SK-N-SH (cell line): ENCODE results near the gene ADGRD2. TPM values are rescaled to one million over a fixed set of nuclear protein-coding genes. Genes with fewer than 3 reads are reported as not detected.

Experiments used
- CTCF ChIA-PET: fragments of 300-600, 350-600 bp; formaldehyde crosslinking; extraction: SDS; loops from one replicate; lab custom pipeline; 2021; lab: Yijun Ruan, JAX
- POLR2A ChIA-PET: fragments of 350-600 bp; sonication (Branson Sonifier 250); formaldehyde crosslinking; extraction: SDS; loops from one replicate; lab custom pipeline; 2020; ENCODE audit warnings: antibody characterized with exemption, inconsistent platforms; lab: Yijun Ruan, JAX
- DNase-seq: peaks from one replicate; pipeline ENCODE4 v3.0.0; 2012
- H2AFZ ChIP-seq: fragments of 200-600 bp; sonication (generic); 2 replicates; pipeline ENCODE4 v1.8.1; 2016; ENCODE audit warnings: antibody characterized with exemption, mild to moderate bottlenecking, low read depth
- H3F3A ChIP-seq: fragments of 200-600 bp; sonication (generic); replicated peaks from 2 replicates; pipeline ENCODE3; 2016; ENCODE audit warnings: antibody characterized with exemption, mild to moderate bottlenecking; ENCODE audit not compliant: insufficient read depth
- H3K27ac ChIP-seq, 2 experiments: fragments of 200-500 bp in 1 of 2; fragments of 200-600 bp in 1 of 2; sonication (Bioruptor generic) in 1 of 2; sonication (generic), shearing (Covaris generic) in 1 of 2; 2 replicates each; pipeline versions ENCODE4 v1.5.1 to v1.6.1; 2014 to 2016; ENCODE audit warnings: low read depth in 2 of 2, inconsistent platforms in 1 of 2, low read length in 1 of 2, mild to moderate bottlenecking in 1 of 2, mixed read lengths in 1 of 2
- H3K27me3 ChIP-seq: fragments of 200-600 bp; sonication (generic), shearing (Covaris generic); 2 replicates; pipeline ENCODE4 v1.6.1; 2016; ENCODE audit warnings: mixed run types; ENCODE audit not compliant: insufficient read depth
- H3K36me3 ChIP-seq, 2 experiments: fragments of 200-500 bp in 1 of 2; fragments of 200-600 bp in 1 of 2; sonication (Bioruptor generic) in 1 of 2; sonication (generic) in 1 of 2; replicated peaks in 1 of 2; 2 replicates each; pipeline versions ENCODE3 to v1.5.1; 2014 to 2016; ENCODE audit warnings: low read length in 1 of 2, mild to moderate bottlenecking in 1 of 2; ENCODE audit not compliant: insufficient read depth in 2 of 2, control insufficient read depth in 1 of 2
- H3K4me1 ChIP-seq, 2 experiments: fragments of 200-500 bp in 1 of 2; fragments of 200-600 bp in 1 of 2; sonication (Bioruptor generic) in 1 of 2; sonication (generic), shearing (Covaris generic) in 1 of 2; 2 replicates each; pipeline versions ENCODE4 v1.5.1 to v1.6.1; 2014 to 2016; ENCODE audit warnings: low read depth in 1 of 2, low read length in 1 of 2, mixed run types in 1 of 2; ENCODE audit not compliant: insufficient read depth in 2 of 2, control insufficient read depth in 1 of 2
- H3K4me2 ChIP-seq: fragments of 200-600 bp; sonication (generic), shearing (Covaris generic); 2 replicates; pipeline ENCODE4 v1.6.1; 2017; ENCODE audit warnings: mixed run types
- H3K4me3 ChIP-seq, 2 experiments: fragments of 200-500 bp in 1 of 2; fragments of 200-600 bp in 1 of 2; sonication (Bioruptor generic) in 1 of 2; sonication (generic), shearing (Covaris generic) in 1 of 2; 2 replicates each; pipeline versions ENCODE4 v1.5.1 to v1.8.1; 2014 to 2016; ENCODE audit warnings: low read depth in 2 of 2, inconsistent platforms in 1 of 2, low read length in 1 of 2, mild to moderate bottlenecking in 1 of 2, mixed read lengths in 1 of 2, moderate library complexity in 1 of 2
- H3K79me2 ChIP-seq: fragments of 200-600 bp; sonication (generic); 2 replicates; pipeline ENCODE4 v1.8.1; 2017; ENCODE audit warnings: mild to moderate bottlenecking; ENCODE audit not compliant: insufficient read depth
- H3K9ac ChIP-seq: fragments of 200-600 bp; sonication (generic); 2 replicates; pipeline ENCODE4 v1.6.1; 2017; ENCODE audit warnings: mixed run types
- H3K9me2 ChIP-seq: fragments of 200-600 bp; sonication (generic); 2 replicates; pipeline ENCODE4 v1.6.1; 2017; ENCODE audit warnings: mixed run types
- H3K9me3 ChIP-seq: fragments of 200-600 bp; sonication (generic); 2 replicates; pipeline ENCODE4 v1.6.1; 2017; ENCODE audit warnings: mixed run types, mild to moderate bottlenecking, moderate library complexity
- H4K20me1 ChIP-seq: fragments of 200-600 bp; sonication (generic); 2 replicates; pipeline ENCODE4 v1.6.1; 2017; ENCODE audit warnings: mild to moderate bottlenecking, mixed run types; ENCODE audit not compliant: insufficient read depth
- CHD2 ChIP-seq: fragments of 150-350 bp; IDR thresholded peaks from 2 replicates; pipeline ENCODE4 v1.6.1; 2018; ENCODE audit warnings: low read length; ENCODE audit not compliant: partially characterized antibody
- EP300 ChIP-seq, 2 experiments: IDR thresholded peaks; 2 replicates each; pipeline versions ENCODE4 v1.4.0 to v1.6.1; 2012; ENCODE audit warnings: borderline replicate concordance in 1 of 2, low read depth in 1 of 2, low read length in 1 of 2
- EZH2phosphoT487 ChIP-seq: fragments of 200-600 bp; sonication (generic); IDR thresholded peaks from 2 replicates; pipeline ENCODE4 v1.6.1; 2017; ENCODE audit warnings: low read depth, mixed run types, mild to moderate bottlenecking, antibody characterized with exemption, moderate library complexity, borderline replicate concordance
- FOXJ3 ChIP-seq: sonication (generic); formaldehyde crosslinking; IDR thresholded peaks from 2 replicates; pipeline ENCODE4 v1.5.1; 2020; ENCODE audit warnings: mild to moderate bottlenecking, missing genetic modification reagents
- FOXM1 ChIP-seq: IDR thresholded peaks from 2 replicates; pipeline ENCODE4 v1.4.0; 2012; ENCODE audit warnings: low read depth, mild to moderate bottlenecking
- GABPA ChIP-seq: IDR thresholded peaks from 2 replicates; pipeline ENCODE4 v1.4.0; 2012; ENCODE audit warnings: low read depth, mild to moderate bottlenecking
- JUND ChIP-seq: IDR thresholded peaks from 2 replicates; pipeline ENCODE4 v1.4.0; 2012
- MEF2A ChIP-seq: IDR thresholded peaks from 2 replicates; pipeline ENCODE4 v1.4.0; 2012; ENCODE audit warnings: low read depth, borderline replicate concordance
- MXI1 ChIP-seq: IDR thresholded peaks from 2 replicates; pipeline ENCODE4 v1.6.1; 2012; ENCODE audit warnings: mild to moderate bottlenecking, low read depth, low read length, improper control_type of control experiment
- RAD21 ChIP-seq: IDR thresholded peaks from 2 replicates; pipeline ENCODE4 v1.6.1; 2012; ENCODE audit warnings: mild to moderate bottlenecking, low read length
- RFX5 ChIP-seq: IDR thresholded peaks from 2 replicates; pipeline ENCODE4 v1.6.1; 2012; ENCODE audit warnings: mild to moderate bottlenecking, improper control_type of control experiment, low read length
- RXRA ChIP-seq: IDR thresholded peaks from 2 replicates; pipeline ENCODE4 v1.4.0; 2012; ENCODE audit warnings: low read depth, mild to moderate bottlenecking, borderline replicate concordance
- TAF1 ChIP-seq: IDR thresholded peaks from 2 replicates; pipeline ENCODE4 v1.6.1; 2012; ENCODE audit warnings: low read depth, mild to moderate bottlenecking, low read length, moderate library complexity, borderline replicate concordance
- TEAD4 ChIP-seq: IDR thresholded peaks from 2 replicates; pipeline ENCODE4 v1.4.0; 2012; ENCODE audit warnings: mild to moderate bottlenecking, borderline replicate concordance; ENCODE audit not compliant: insufficient read depth
- YY1 ChIP-seq: IDR thresholded peaks from 2 replicates; pipeline ENCODE4 v1.4.0; 2012; ENCODE audit warnings: low read depth, mild to moderate bottlenecking
- WGBS: methylation state at CpG from one replicate; pipeline ENCODE4 v1.1.6; 2017; ENCODE audit warnings: low lambda C conversion rate; 5-methylcytosine and 5-hydroxymethylcytosine counted together
- polyA plus RNA-seq, 3 experiments: library from polyadenylated mRNA; depleted of rRNA; stranded (reverse); fragments of >200 nt; gene quantifications; 2 replicates each; pipeline ENCODE4 v1.2.3, GENCODE V29; 2012
- TF ChIP-seq, protein P1 (sequence below): fragments of 150-350 bp; IDR thresholded peaks from 2 replicates; pipeline ENCODE4 v1.6.1; 2017; ENCODE audit warnings: antibody characterized with exemption, low read length, low read depth, borderline replicate concordance
- TF ChIP-seq, protein P2 (sequence below): IDR thresholded peaks from 2 replicates; pipeline ENCODE4 v1.4.0; 2012; ENCODE audit warnings: low read depth
- TF ChIP-seq, protein P3 (sequence below): IDR thresholded peaks from 2 replicates; pipeline ENCODE4; 2012

The ADGRD2 gene
- polyA plus RNA-seq, 1 of the 3 experiments (the other 2 are of a cell fraction) = 0.05 TPM

DNA sequence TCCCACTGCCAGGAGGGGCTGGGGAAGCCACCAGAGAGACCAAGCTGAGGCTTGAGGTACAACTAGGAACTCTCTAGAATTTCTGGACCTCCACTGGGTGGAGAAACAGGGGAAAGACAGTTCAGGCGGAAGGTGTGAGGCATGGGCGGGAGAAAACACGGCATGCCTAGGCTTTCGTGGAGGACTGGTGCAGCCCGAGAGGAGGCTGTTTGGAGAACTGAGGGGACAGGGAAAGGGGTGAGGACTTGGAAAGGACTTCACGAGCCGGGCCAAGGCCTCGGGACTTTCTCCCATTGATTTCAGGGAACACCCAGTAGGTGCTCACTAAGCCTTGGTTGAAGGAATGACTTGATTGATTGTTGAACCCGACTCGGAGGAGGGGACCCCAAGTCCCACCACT is 9.5 kb upstream of the ADGRD2 start:
- no peaks in the 10 kb centered on the region for H3K9me3 ChIP-seq
- no peaks in the 10 kb centered on the region for H3K4me1 ChIP-seq
- no peak overlapping the region for H3K9ac ChIP-seq
- no peaks in the 10 kb centered on the region for H3K9me2 ChIP-seq
- no peak overlapping the region for H3K27ac ChIP-seq
- DNase-seq = no peak
- peaks cover 5% of the 10 kb centered on the region for H3F3A ChIP-seq
- H3K4me2 ChIP-seq = no peak overlapping the region
- no peaks in the 10 kb centered on the region for H3K36me3 ChIP-seq
- CTCF ChIA-PET = interaction anchor here (3.4 kb wide), 1 partner anchor 19 kb away, joined by 12 read pairs; no protein-coding TSS in a partner anchor
- no peak for TF ChIP-seq CHD2
- no peaks in the 10 kb centered on the region for H3K27me3 ChIP-seq
- WGBS = 74% methylated on average over 10 of the region's 10 CpGs
- H4K20me1 ChIP-seq = no peaks in the 10 kb centered on the region
- POLR2A ChIA-PET = no interaction called here
- H3K79me2 ChIP-seq = no peaks in the 10 kb centered on the region
- H2AFZ ChIP-seq = no peak overlapping the region
- no peak overlapping the region for H3K4me3 ChIP-seq

DNA sequence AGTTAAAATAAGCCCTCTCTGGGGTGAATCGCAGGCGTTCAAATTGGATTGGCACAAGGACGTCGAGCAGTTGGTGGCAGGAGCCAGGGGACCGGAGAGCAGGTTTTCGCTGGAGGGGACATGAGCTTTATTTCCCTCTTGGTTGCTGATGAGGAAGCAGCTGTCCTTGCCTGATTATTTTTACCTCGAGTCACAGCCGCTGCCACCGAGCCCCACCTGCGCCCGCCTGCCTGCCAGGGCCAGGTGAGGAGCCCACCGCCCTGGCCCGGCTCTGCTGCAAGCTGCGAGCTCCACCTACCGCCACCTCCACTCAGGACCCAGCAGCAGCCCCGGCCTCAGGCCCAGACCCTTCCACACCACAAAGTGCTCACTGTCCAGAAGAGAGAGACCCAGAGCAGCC is 9.0 kb upstream of the ADGRD2 start:
- POLR2A ChIA-PET = no interaction called here
- Histone ChIP-seq H3F3A (peaks cover 5% of the 10 kb centered on the region), H3K9me3 (no peaks in the 10 kb centered on the region), H3K27ac (no peak overlapping the region), H3K4me1 (no peaks in the 10 kb centered on the region), H3K36me3 (no peaks in the 10 kb centered on the region), H3K4me2 (no peak overlapping the region), H2AFZ (no peak overlapping the region), H3K9ac (no peak overlapping the region), H3K27me3 (no peaks in the 10 kb centered on the region), H3K79me2 (no peaks in the 10 kb centered on the region), H4K20me1 (no peaks in the 10 kb centered on the region), H3K4me3 (no peak overlapping the region), H3K9me2 (no peaks in the 10 kb centered on the region)
- DNase-seq = no peak
- TF ChIP-seq TAF1 (no peak), EZH2phosphoT487 (no peak)
- CTCF ChIA-PET = interaction anchor here (1.1 to 3.4 kb wide), 3 partner anchors 20 to 96 kb away, joined by 3 to 12 read pairs (median 4); no protein-coding TSS in a partner anchor
- 89% methylated on average over 15 of the region's 16 CpGs for WGBS

DNA sequence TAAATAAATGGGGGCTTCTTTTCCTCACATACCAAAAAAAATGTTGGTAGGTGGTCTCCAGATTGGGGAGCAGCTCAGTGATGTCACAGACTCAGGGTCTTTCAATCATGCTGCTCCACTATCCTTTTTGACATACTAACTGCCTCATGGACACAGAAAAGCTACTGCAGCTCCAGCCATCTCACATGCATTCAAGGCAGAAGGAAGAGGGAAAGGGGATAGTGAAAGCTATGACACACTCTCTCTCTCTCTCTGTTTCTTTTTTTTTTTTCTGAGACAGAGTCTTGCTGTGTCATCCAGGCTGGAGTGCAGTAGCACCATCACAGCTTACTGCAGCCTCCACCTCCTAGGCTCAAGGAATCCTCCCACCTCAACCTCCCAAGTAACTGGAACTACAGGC is 7.9 kb upstream of the ADGRD2 start:
- no peaks in the 10 kb centered on the region for H4K20me1 ChIP-seq
- H3K4me1 ChIP-seq = no peaks in the 10 kb centered on the region
- no peak overlapping the region for H3K9ac ChIP-seq
- TF ChIP-seq FOXJ3 (CRISPR knock-in tag) (no peak), RAD21 (no peak), RXRA (no peak), YY1 (no peak), MEF2A (no peak), FOXM1 (no peak), MXI1 (no peak), TEAD4 (no peak), GABPA (no peak), JUND (no peak), RFX5 (no peak), EP300 (IDR thresholded peaks at IDR 0.05; ENCODE audit: borderline replicate concordance in 1 of 2, low read depth in 1 of 2, low read length in 1 of 2) (no peak)
- TF ChIP-seq, protein P1, sequence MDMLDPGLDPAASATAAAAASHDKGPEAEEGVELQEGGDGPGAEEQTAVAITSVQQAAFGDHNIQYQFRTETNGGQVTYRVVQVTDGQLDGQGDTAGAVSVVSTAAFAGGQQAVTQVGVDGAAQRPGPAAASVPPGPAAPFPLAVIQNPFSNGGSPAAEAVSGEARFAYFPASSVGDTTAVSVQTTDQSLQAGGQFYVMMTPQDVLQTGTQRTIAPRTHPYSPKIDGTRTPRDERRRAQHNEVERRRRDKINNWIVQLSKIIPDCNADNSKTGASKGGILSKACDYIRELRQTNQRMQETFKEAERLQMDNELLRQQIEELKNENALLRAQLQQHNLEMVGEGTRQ = no peak
- TF ChIP-seq, protein P2, sequence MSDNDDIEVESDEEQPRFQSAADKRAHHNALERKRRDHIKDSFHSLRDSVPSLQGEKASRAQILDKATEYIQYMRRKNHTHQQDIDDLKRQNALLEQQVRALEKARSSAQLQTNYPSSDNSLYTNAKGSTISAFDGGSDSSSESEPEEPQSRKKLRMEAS = no peak
- TF ChIP-seq, protein P3, sequence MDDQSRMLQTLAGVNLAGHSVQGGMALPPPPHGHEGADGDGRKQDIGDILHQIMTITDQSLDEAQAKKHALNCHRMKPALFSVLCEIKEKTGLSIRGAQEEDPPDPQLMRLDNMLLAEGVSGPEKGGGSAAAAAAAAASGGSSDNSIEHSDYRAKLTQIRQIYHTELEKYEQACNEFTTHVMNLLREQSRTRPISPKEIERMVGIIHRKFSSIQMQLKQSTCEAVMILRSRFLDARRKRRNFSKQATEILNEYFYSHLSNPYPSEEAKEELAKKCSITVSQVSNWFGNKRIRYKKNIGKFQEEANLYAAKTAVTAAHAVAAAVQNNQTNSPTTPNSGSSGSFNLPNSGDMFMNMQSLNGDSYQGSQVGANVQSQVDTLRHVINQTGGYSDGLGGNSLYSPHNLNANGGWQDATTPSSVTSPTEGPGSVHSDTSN = no peak
- no peak overlapping the region for H3K4me3 ChIP-seq
- H3K9me3 ChIP-seq = no peaks in the 10 kb centered on the region
- H3K27ac ChIP-seq = no peak overlapping the region
- H3F3A ChIP-seq = peaks cover 5% of the 10 kb centered on the region
- H3K9me2 ChIP-seq = no peaks in the 10 kb centered on the region
- no peak overlapping the region for H3K4me2 ChIP-seq
- DNase-seq = no peak
- CTCF ChIA-PET = interaction anchor here (1.1 to 3.4 kb wide), 3 partner anchors 21 to 94 kb away, joined by 3 to 12 read pairs (median 4); no protein-coding TSS in a partner anchor
- no peaks in the 10 kb centered on the region for H3K36me3 ChIP-seq
- POLR2A ChIA-PET = no interaction called here
- no peaks in the 10 kb centered on the region for H3K79me2 ChIP-seq
- H2AFZ ChIP-seq = no peak overlapping the region
- no peaks in the 10 kb centered on the region for H3K27me3 ChIP-seq
